Mucosa of descending colon (tissue), 3 donors: ENCODE measurements around the gene GLYR1. TPM values are rescaled to one million over a fixed set of nuclear protein-coding genes. Genes with fewer than 3 reads are reported as not detected.

Source experiments
- ATAC-seq: fragments of 200-7000 bp; cut with Tn5 transposase; one replicate; pipeline ENCODE4 v1.9.1; 2020; ENCODE audit warnings: mild to moderate bottlenecking, moderate library complexity
- DNase-seq, 3 donors: peaks; one replicate each; pipeline ENCODE4 v3.0.0-alpha.2; 2020
- H3K36me3 ChIP-seq: fragments of 200-600 bp; one replicate; pipeline ENCODE4 v1.8.0; 2021; ENCODE audit warnings: low read depth, mild to moderate bottlenecking
- H3K4me1 ChIP-seq: fragments of 200-600 bp; one replicate; pipeline ENCODE4 v1.8.0; 2021; ENCODE audit warnings: low read depth, mild to moderate bottlenecking
- H3K4me3 ChIP-seq: fragments of 200-600 bp; one replicate; pipeline ENCODE4 v1.8.0; 2021; ENCODE audit warnings: mild to moderate bottlenecking
- H3K9me3 ChIP-seq: fragments of 200-600 bp; one replicate; pipeline ENCODE4 v1.8.0; 2021; ENCODE audit warnings: mild to moderate bottlenecking
- CTCF ChIP-seq: fragments of 200-600 bp; IDR thresholded peaks from one replicate; pipeline ENCODE4 v1.8.0; 2022; ENCODE audit warnings: antibody characterized with exemption, mild to moderate bottlenecking
- intact Hi-C, 2 donors: fragments of 100-400 bp; cut with DNase I in 1 of 2; cut with micrococcal nuclease in 1 of 2; formaldehyde crosslinking; loops; one replicate each; pipeline versions ENCODE4 v1.11.0 to v1.11.1; 2022; cut with DNase I, micrococcal nuclease
- total RNA-seq, 3 donors: library from RNA; stranded (reverse); fragmentation: NEBNext Ultra II Directional in 2 of 3; extraction: Animal tissue kit (Norgen Biotek cat#: 25700) in 2 of 3; gene quantifications; one replicate each; pipeline versions ENCODE4 v1.2.1 to v1.2.4, GENCODE V29; 2021 to 2023
- donor health status: DM: no; HTN: no; CAD: no; lungs with moderate emphysema.
- donor health status: DM: no; HTN: no; CAD: no.
- donor health status: DM: no; HTN: yes; CAD: no.

Gene GLYR1
- total RNA-seq, 3 donors from 2014 or later, result 110 to 123 (median 111) TPM

GRCh38 chr16:4833584-4833983, 13.5 kb downstream of the GLYR1 start:
- intact Hi-C loops, result no loop called here
- ATAC-seq (no peak), DNase-seq (no peak)
- no peaks in the 10 kb centered on the region for H3K36me3 ChIP-seq
- TF ChIP-seq CTCF, result no peak
- H3K9me3 ChIP-seq, result no peaks in the 10 kb centered on the region
- peaks cover 20% of the 10 kb centered on the region for H3K4me1 ChIP-seq
- H3K4me3 ChIP-seq, result no peak overlapping the region

- no peak overlapping the region for H3K4me3 ChIP-seq
- peak in 1 of 3 donors; percentile 58 for DNase-seq
- H3K4me1 ChIP-seq, result peaks cover 24% of the 10 kb centered on the region
- no peak for TF ChIP-seq CTCF
- no peaks in the 10 kb centered on the region for H3K9me3 ChIP-seq
- H3K36me3 ChIP-seq, result no peaks in the 10 kb centered on the region
- intact Hi-C loops, result no loop called here
- ATAC-seq, result peak; percentile 88
Observed at GRCh38 chr16:4832698-4833343, 14.3 kb downstream of the GLYR1 start.

- H3K9me3 ChIP-seq, result no peaks in the 10 kb centered on the region
- intact Hi-C loops, result no loop called here
- DNase-seq, result no peak
- no peak for TF ChIP-seq CTCF
- H3K4me3 ChIP-seq, result no peak overlapping the region
- H3K4me1 ChIP-seq, result peaks cover 24% of the 10 kb centered on the region
- H3K36me3 ChIP-seq, result peaks cover 5% of the 10 kb centered on the region
- no peak for ATAC-seq
Observed at GRCh38 chr16:4831616-4832015, 15.5 kb downstream of the GLYR1 start.

GRCh38 chr16:4830408-4830807, 16.7 kb downstream of the GLYR1 start:
- DNase-seq (no peak), ATAC-seq (no peak)
- peaks cover 24% of the 10 kb centered on the region for H3K4me1 ChIP-seq
- intact Hi-C loops, result no loop called here
- TF ChIP-seq CTCF, result no peak
- no peaks in the 10 kb centered on the region for H3K9me3 ChIP-seq
- H3K4me3 ChIP-seq, result no peak overlapping the region
- H3K36me3 ChIP-seq, result peaks cover 7% of the 10 kb centered on the region

GRCh38 chr16:4828567-4829321, 18.3 kb downstream of the GLYR1 start:
- H3K36me3 ChIP-seq, result peaks cover 7% of the 10 kb centered on the region
- no peak for TF ChIP-seq CTCF
- peaks cover 21% of the 10 kb centered on the region for H3K4me1 ChIP-seq
- ATAC-seq, result peak; percentile 77
- no peaks in the 10 kb centered on the region for H3K9me3 ChIP-seq
- intact Hi-C loops, result no loop called here
- H3K4me3 ChIP-seq, result no peak overlapping the region
- peak in 2 of 3 donors; percentile 31 to 63 for DNase-seq
